Measurements from ENCODE around the gene TADA2A.

- TF ChIP-seq POLR2AphosphoS5 (IDR thresholded peaks at IDR 0.05; ENCODE audit: low read depth, low read length) (no peak), POLR2A (IDR thresholded peaks at IDR 0.05; ENCODE audit: low read depth, low read length) (no peak), PAX5 (IDR thresholded peaks at IDR 0.05; ENCODE audit: insufficient read depth, low read length, severe bottlenecking) (no peak)
These were observed 45.1 kb upstream of the TADA2A start for GRCh38 chr17:37361543-37361942.

Measured in GM12891 (cell line).